ENCODE measurements around the gene GLOD5. TPM values are rescaled to one million over a fixed set of nuclear protein-coding genes. Genes with fewer than 3 reads are reported as not detected.

The GLOD5 gene
- total and polyA plus RNA-seq, 9 of the 15 experiments (the other 6 are each of a cell fraction or from before 2014, with no cell fraction given) = 0.27 to 4.4 (median 2.2) TPM

DNA sequence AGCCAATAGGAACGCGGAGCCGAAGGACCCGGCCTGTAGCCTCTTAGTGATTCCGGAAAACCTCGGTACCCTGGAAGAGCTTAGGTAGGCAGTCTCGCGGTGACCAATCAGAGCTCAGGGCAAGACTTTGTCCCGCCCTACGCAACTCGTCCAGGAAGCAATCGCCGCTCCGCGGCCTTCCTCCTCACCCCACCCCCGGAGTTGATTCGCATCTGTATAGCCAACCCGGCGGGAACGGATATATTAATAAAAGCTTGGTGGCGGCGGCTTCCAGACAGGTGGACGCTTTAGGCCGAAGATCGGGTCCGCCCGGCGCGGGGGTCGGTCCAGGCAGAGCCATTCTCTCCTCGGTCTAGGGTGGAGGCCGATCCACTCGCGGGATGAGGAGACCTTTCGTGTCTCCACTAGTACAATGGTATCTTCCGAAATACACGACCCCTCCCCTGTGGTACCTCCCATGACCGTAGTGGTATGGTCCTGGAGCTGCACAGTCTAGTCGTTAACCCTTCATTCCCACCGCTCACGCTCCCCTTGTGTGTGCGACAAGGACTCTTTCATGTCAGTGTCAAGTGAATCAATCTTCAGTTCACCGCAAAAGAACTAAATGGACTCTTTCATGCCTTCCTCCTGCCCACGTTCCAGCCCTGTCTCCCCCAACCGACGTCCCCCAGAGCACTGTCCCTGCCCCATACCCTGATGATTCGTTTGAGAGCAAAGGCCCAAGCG, 24.2 kb upstream of the GLOD5 start (continued):
- TF ChIP-seq TFE3 (CRISPR knock-in tag; IDR thresholded peaks at IDR 0.05) = no peak
- TF ChIP-seq GABPA (tag; conservative IDR thresholded peaks at IDR 0.05; ENCODE audit: low read depth) = peak; percentile 96
- TF ChIP-seq, protein P1, sequence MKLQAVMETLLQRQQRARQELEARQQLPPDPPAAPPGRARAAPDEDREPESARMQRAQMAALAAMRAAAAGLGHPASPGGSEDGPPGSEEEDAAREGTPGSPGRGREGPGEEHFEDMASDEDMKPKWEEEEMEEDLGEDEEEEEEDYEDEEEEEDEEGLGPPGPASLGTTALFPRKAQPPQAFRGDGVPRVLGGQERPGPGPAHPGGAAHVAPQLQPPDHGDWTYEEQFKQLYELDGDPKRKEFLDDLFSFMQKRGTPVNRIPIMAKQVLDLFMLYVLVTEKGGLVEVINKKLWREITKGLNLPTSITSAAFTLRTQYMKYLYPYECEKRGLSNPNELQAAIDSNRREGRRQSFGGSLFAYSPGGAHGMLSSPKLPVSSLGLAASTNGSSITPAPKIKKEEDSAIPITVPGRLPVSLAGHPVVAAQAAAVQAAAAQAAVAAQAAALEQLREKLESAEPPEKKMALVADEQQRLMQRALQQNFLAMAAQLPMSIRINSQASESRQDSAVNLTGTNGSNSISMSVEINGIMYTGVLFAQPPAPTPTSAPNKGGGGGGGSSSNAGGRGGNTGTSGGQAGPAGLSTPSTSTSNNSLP (IDR thresholded peaks at IDR 0.05; ENCODE audit: borderline replicate concordance, low read depth, low read length) = 0 out of 2 replicates have a peak, but pooled peaks have one; percentile 18
- no peak for TF ChIP-seq GATA2 (CRISPR knock-in tag; IDR thresholded peaks at IDR 0.05)
- peak in 1 of 2 experiments; percentile 99; a peak in 3 of 4 replicates for TF ChIP-seq FOXK2 (conservative IDR thresholded peaks at IDR 0.05 in 1 of 2, IDR thresholded peaks at IDR 0.05 in 1 of 2; ENCODE audit: low read depth in 2 of 2)
- TF ChIP-seq ZNF699 (CRISPR knock-in tag; IDR thresholded peaks at IDR 0.05; ENCODE audit: insufficient replicate concordance) = no peak
- TF ChIP-seq MYC (IDR thresholded peaks at IDR 0.05; ENCODE audit: low read depth, low read length) = 0 out of 2 replicates have a peak, but pooled peaks have one; percentile 23
- no peak for TF ChIP-seq MYC (CRISPR knock-in tag; IDR thresholded peaks at IDR 0.05; ENCODE audit: borderline replicate concordance, low read depth)
- no peak for TF ChIP-seq SAFB2 (IDR thresholded peaks at IDR 0.05; ENCODE audit: borderline replicate concordance, low read depth, low read length, severe bottlenecking)
- peak; percentile 44; the same call in 1 of the 2 replicates for TF ChIP-seq NFRKB (IDR thresholded peaks at IDR 0.05; ENCODE audit: low read depth)
- TF ChIP-seq NCOA6 (IDR thresholded peaks at IDR 0.05) = no peak
- no peak for TF ChIP-seq HMGN3 (IDR thresholded peaks at IDR 0.05; ENCODE audit: borderline replicate concordance, extremely low read depth, insufficient read length, low read depth, low read length)
- TF ChIP-seq ZBTB12 (CRISPR knock-in tag; IDR thresholded peaks at IDR 0.05) = no peak
- TF ChIP-seq, protein P2, sequence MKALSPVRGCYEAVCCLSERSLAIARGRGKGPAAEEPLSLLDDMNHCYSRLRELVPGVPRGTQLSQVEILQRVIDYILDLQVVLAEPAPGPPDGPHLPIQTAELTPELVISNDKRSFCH (CRISPR knock-in tag; IDR thresholded peaks at IDR 0.05) = no peak
- TF ChIP-seq, protein P2 (tag; IDR thresholded peaks at IDR 0.05) = 0 out of 2 replicates have a peak, but pooled peaks have one; percentile 44
- TF ChIP-seq MLX (CRISPR knock-in tag; conservative IDR thresholded peaks at IDR 0.05) = no peak
- no peak for TF ChIP-seq E4F1 (CRISPR knock-in tag; IDR thresholded peaks at IDR 0.05; ENCODE audit: borderline replicate concordance)
- TF ChIP-seq KAT8 (IDR thresholded peaks at IDR 0.05; ENCODE audit: low read depth) = no peak
